Esophagus squamous epithelium (tissue), 4 donors: ENCODE measurements around the gene MED10.

Source experiments
- CTCF ChIP-seq, 6 experiments: fragments of 450-650 bp in 4 of 6; fragments of 200-600 bp in 2 of 6; sonication (generic) in 2 of 6; IDR thresholded peaks; one replicate each; pipeline ENCODE4 v1.5.1; 2016 to 2019; ENCODE audit warnings: antibody characterized with exemption in 6 of 6, mild to moderate bottlenecking in 4 of 6, moderate library complexity in 4 of 6
- POLR2A ChIP-seq, 4 donors: fragments of 450-650 bp; IDR thresholded peaks; one replicate each; pipeline ENCODE4 v1.6.1; 2017; ENCODE audit warnings: antibody characterized with exemption in 4 of 4, mild to moderate bottlenecking in 4 of 4, moderate library complexity in 3 of 4

- no peak for TF ChIP-seq CTCF (IDR thresholded peaks at IDR 0.05)
- TF ChIP-seq POLR2A (IDR thresholded peaks at IDR 0.05) = no peak
Measured at GRCh38 chr5:6333182-6333905, 45.0 kb downstream of the MED10 start.
